Inflammatory macrophage treated with lipopolysaccharide for 1 hour (primary cell): ENCODE results near the gene BORCS6.
A peak's percentile ranks its signal among the peaks of the same experiment; 100 is the strongest.
"Not testable (repeated sequence)": the region's sequence is repeated elsewhere in the genome, so short reads cannot be mapped to it uniquely, and the experiment has no call there.

Experiments
- DNase-seq, 2 donors: peaks; one replicate each; pipeline ENCODE4 v3.0.0-alpha.2; 2020 to 2022

The BORCS6 gene

DNA sequence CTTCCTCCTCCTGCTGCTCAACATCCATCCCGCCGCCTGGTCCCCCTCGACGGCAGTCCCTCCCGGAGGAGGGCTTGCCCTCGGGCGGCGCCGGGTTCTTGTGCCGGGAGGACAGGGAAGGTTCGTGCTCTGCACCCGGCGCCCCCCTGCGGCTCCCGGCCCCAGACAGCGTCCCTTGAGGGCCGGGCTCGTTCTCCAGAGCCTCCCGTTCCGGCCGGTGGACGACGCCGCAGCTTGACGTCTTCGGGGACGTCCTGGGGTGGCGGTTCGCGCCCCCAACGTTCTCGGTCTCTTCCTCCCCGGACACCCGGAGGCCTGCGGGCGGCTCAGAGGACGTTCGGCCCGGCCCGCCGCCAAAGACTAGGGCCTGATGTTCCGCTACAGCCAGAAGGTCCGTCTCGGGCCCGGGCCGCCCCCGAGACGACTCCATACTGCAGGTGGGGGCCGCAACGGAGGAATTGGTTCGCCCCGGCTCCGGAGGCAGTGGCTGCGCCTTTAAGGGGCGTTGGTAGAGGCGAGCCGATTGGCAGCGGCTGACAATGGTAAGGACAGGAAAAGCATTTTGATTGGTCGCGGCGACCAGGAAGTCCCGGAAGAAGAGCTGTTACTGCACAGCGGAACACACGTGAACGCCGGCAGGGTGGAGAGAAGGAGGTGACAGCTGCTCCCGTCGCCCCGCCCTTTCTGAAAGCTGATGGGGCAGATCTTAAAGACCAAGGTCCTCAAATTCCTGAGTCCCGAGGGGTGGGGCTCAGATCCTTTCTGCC is at the start of gene BORCS6:
Gene BORCS6, minus strand, starts transcription at position 470 of the 767 bp plus-strand sequence. Its CDS starts 40 bp downstream, at position 430.
- DNase-seq: peak; percentile 94 to 98

DNA sequence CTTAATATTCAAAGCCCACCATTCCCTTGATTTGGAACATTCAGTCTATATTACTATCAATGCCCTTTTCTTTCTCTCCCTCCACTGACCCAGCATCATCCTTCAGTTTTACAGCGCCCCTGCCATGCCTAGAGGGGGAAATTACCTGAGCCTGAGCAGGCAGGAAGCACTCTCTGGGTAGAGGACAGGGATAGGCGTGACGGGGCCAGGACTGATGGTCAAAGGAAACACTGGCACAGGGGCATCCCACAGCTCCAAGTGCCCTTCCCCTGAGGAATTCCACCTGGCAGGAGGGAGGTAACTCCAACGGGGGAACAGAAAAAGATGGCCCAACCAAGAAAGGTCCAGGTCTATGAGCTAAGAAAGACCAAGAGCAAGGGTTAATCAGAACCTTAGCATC is 47.9 kb upstream of the BORCS6 start:
- no peak for DNase-seq

DNA sequence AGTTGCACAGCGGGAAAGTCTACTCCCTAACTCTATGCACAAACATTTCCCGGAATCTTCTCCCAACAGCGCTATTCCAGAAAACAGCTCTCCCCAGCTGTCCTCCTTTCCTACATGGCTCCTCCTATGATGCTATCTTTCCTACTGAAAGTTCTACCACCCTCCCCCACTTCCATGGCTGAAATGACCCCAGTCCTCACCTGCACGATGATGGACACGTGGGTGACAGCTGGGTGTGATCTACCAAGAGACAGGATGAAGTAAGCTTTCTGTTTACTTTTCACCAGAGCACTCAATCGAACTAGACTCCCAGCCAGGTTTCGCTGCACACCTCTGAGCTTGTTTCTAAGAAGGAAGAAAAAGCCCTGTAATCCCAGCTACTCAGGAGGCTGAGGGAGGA is 47.2 kb upstream of the BORCS6 start:
- DNase-seq: no peak

DNA sequence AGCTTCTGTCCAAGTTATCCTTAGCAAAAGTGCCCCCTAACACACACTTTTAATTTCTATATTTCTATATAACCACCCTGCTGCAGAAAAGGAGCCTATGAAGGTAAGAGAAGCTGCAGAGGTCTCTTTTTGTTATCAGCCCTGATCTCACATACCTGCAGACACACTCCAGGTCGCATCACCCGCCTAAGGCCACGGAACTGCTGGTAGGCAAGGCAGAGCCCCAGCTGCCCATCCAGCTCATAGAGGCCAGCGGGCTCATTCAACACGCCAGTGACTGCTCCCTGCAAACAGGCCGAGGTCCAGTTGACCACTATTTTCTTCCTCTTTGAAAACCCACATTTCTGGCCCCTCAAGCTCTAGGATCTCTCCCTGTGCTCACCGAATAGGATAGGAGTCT is 45.7 kb upstream of the BORCS6 start:
- no peak for DNase-seq

DNA sequence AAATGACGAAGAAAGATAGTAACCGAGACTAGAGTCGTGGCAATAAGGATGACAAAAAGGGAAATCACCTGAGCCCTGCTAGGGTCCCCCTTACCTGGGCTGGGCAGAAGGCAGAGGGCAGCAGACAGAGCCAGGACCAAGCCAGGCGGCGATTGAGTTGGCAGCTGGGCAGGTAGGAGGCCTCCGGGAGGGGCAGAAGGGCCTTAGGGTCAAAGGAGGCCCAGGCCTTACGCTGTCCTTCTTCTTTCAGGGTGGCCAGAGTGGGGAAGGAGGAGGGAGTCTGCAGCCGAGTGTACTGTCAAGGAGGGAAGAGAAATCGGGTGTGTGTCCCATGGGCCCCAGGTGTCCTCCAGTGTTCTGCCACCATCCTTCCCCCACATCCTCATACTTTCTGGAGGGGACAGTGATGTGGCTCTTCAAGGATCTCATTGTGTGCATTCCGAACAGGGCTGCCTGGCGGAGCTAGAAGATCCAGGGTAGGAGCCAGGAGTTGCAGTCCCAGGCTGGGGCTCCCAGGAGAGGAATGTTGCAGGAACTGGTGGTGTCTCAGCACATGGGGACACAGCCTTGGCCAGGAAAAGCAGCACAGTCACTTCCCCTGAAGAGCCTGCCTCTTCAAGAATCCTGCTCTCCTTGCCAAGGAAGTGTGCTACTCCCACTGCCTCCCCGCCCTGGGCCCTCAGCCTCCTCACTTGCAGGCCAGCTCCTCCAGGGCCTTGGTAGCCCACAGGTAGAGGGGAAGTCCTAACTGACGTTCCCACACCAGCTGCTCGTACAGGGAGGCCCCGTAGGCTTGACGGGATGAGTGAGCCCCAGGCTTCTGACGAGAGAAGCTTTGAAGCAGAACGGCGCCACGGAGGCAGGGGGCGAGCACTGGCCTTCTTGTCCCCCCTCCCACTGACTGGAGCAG is 44.6 kb upstream of the BORCS6 start:
- no peak for DNase-seq

DNA sequence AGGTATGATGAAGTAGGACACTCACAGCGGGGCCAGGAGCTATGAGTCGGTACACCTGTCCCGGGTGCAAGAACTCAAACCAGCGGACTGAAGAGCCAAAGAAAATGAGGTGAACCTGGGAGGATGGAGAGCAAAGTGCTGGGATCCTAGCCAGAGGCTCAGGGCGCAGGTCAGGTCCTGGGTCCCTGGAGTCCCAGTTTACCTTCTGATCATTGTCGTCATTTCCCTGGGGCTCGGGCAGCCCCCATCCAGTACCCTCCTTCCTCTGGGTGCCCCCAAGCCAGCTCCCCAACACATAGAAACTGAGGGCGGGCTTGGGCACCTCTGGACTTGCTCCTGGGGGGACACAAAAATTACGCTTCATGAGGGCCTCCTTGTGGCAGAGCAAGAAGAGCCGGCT is 41.7 kb upstream of the BORCS6 start:
- DNase-seq: no peak

DNA sequence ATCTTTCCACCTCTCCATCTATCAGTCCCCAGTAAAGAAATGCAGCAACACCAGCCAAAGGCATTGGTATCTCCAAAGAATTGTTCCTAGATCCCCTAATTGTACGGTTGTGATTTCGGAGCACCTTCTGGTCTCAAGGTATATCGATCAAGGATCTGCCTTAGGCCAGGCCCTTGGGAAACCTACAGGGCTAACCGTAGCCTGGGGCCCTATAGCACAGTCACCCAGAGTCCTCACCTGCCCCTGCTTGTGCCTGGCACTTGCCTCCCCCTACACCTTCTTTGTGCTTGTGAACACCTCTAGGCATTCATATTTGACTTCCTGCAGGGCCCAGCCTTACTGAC is 37.2 kb upstream of the BORCS6 start:
- no peak for DNase-seq

DNA sequence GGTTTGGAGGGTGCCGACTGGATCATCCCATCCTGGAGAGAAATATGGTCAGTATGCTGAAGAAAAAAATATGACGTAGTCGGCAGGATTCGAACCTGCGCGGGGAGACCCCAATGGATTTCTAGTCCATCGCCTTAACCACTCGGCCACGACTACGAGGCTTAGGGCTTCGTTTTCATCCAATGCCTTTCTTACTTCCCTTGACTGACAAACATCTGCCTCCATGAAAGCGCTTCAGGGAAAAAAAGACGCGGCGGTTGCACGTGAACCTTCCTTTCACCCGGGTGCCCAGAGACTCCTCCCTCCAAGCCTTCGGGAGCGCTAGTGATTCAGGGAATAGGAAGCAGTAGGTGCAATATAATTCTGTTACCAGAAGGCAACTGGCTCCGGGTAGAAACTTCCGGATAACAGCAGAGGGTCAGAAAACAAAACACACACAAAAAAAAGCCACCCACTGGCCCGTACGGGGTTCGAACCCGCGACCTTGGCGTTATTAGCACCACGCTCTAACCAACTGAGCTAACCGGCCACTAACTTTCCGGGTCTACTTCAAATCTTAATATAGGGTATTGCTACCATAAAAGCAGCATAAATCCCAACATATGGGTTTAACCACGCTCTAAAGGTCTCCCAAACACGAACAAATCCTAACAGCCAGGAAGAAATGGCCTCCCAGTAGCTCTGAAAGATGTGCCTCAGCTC is 36.7 kb upstream of the BORCS6 start:
- peak; percentile 77 to 89 for DNase-seq

DNA sequence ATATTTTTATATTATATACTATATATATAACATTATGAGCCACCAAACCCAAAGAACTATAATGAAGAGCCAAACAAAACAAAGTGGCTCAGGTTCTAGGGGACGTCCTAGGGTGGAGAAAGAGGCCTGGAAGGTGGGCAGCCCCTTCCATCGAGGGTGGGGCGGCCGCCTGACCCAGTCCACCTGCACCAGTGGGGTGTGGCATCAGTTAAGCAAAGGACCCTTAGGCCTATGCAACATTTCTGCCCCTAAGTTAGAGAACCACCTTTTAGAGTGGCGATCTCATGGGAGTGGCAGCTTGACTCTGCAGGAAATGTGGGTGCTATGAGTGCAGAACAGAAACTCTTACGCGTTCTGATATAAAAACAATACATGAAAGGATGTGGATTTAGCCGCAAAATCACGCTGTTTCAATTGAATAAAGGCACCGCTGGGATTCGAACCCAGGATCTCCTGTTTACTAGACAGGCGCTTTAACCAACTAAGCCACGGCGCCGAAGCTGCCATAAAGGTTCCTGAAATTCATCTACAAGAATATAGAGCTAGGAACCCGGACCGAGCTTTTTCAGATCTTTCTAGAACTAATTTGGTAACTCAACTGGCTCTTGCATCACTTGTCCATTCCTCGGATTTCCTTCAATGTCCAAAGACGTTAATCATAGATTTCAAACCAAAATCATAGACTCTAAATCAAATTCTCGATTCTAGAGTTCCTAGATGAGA is 36.0 kb upstream of the BORCS6 start:
- peak; percentile 65 to 88 for DNase-seq

DNA sequence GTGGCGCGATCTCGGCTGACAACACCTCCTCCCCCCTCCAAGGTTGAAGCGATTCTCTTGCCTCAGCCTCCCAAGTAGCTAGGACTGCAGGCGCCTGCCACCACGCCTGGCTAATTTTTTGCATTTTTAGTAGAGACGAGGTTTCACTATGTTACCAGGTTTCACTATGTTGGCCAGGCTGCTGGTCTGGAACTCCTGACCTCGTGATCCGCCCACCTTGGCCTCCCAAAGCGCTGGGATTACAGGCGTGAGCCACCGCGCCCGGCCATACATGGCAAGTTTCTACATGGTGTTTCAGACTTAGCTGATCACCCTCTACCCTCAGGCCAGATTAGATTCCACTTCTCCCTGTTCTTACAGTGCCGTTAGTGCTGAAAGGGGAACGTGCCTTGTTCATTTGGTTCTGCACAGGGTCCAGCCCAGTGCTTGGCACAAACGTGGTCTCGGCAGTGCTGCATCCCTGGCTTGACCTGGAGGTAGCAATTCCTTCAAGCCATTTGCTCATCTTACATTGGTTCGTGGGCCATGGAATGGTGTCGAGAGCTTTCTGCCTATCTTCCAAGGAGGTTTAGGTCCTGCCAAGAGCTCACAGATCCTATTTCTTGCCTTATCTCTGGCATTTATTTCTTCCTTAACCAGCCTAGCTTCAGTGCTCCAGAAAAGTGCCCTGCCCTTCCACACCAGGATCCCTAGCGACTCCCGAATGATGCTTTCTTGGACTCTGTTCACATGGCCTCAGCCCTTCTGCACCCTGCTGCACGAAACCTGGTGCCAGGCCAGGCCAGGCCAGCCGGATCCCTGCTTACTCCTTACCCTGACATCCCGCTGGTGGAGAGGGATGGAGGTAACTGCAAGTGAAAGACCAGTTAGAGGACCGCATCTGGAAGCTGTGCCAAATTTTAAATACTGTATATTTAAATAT is 35.2 kb upstream of the BORCS6 start:
- DNase-seq: no peak

DNA sequence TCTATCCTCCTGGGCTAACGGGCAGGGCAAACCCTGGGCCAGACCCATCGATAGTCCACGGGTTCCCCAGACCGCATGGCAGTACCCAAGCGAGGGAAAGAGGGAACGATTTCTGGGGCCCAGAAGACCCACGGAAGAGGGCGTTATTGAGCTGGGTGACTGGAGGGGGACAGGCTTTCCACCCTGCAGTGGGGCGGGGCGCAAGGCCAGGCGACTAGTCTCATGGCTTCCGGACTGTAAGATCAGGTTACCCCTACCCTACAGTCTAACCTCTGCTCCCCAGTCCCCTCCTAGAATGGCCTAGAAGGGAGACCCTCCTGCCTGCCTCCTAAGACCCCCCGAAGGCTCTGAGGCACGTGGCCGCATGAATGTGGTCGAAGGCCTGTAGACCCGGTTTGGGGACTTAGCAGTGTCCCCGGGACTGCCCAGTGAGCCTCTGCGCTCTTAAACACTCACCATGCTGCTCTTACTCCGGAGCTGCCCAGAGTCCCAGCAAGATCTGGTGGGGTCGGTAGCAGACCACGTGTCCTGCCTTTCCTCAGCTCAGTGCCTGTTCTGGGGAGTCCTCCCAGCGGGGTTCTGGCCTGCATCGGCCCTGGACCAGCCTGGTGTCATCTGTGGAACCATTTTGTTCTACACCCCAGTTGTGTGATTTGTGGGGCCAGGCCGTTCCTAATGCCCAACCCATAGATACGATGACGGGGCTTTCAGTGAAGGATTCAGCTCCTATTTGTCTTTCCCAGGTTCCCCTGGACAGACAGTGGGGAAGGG is 33.6 kb upstream of the BORCS6 start:
- DNase-seq: peak; percentile 42 to 47

DNA sequence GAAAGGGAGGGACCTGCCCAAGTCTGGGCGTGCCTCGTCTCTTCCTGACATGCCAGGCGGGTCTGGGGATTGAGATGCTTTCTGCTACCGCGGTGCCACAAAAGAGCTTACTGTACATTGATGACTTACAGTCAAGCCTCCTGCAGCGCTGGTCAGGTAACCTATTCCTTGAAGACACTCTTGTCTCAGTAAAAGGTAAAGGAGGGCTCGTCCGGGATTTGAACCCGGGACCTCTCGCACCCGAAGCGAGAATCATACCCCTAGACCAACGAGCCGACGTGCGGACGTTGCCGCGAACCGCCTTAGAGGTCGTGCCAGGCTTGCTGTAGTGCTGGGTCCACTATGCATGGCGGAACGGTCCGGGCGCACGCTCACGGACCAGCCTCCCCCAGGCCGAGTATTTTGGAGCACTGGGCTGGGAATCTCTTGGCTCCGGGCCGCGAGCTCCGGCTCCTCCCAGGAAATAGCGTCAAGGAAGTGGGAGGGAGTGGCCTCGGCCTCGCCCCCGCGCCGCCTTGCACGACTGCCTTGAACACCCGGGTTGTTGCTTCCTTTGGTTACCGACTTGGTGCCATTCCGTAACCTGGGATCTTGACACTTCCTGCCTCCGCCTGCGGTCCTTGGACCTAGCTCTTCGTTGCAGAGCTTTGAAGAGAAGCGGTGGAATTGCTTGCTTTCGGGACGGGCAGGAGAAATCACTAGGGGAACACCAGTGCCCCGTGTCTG is 32.8 kb upstream of the BORCS6 start:
- peak; percentile 89 to 90 for DNase-seq

DNA sequence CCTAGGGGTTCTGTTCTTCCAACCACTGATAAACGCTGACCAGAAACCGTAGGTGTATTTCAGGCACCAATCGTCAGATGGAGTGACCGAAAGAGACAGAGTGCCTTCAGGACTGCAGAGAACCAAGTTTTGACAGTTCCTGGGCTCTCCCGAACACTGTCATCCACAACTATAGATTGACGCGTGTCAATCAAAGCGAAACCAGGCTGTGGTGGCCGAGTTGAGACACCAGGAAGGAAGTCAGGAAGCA is 32.3 kb upstream of the BORCS6 start:
- peak; percentile 73 to 83 for DNase-seq

DNA sequence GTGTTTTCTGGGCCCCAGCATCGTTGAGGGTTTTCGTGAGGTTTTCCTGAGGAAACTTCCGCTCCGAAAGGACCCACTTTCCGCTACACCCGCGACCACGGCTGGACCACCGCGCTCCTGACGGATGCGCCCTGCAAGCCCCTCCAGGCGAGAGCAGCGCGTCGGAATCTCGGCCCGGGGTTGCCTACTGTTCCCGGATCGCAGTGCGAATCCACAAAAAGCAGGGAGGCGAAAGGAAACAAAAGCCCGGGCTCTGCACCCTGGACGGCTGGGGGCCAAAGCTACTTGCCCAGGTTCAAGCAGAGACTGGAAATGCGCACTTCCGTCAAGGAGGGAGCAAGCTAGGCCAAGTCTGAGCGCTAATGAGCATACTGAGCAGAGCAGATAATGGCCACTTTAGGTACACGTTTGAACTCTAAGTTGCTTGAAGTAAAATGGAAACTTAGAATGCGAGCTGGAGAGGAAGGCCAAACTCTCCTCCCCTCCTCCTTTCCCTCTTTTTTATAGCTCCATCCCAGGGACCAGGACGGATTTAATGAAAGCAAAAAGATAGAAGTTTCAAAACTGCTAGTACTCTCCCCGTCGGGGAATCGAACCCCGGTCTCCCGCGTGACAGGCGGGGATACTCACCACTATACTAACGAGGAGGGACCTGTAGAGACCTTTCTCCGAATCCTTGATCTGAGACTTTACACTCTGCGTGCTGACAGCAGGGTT is 31.8 kb upstream of the BORCS6 start:
- peak; percentile 81 to 96 for DNase-seq

DNA sequence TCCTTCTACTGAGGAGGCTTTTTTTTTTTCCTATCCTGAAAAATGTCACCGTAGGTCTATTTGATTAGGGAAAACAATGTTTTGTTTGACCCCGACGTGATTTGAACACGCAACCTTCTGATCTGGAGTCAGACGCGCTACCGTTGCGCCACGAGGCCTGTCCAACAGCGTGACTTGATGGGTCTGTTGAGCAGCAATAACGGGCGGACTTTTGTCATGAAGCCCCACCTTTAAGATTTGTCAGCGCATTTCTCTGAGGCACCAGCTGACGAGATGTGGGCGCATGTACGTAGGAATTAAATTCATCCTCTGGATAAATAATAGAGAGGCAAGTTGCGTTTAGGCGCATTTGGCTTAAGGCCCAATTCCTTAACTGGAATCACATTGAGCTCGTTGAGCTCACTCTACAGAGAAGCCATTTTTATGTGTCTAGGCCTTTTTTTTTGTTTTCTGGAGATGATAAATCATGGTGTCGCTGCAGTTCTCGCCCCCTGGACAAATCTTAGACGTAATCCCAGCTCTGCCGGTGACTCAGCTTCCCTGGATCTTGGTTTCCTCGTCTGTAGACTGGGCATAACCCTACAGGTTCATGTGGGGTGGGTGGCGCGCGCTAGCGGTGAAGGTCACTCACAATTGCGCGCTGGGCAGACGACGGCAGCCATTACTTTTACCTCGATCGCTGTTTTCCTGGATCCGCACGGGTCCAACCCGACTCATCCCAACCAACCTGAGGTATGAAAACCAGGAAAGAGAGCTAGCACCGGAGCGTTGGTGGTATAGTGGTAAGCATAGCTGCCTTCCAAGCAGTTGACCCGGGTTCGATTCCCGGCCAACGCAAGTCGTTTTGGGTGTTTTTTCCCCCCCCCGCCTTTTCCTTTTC is 31.0 kb upstream of the BORCS6 start:
- DNase-seq: peak; percentile 88 to 97

DNA sequence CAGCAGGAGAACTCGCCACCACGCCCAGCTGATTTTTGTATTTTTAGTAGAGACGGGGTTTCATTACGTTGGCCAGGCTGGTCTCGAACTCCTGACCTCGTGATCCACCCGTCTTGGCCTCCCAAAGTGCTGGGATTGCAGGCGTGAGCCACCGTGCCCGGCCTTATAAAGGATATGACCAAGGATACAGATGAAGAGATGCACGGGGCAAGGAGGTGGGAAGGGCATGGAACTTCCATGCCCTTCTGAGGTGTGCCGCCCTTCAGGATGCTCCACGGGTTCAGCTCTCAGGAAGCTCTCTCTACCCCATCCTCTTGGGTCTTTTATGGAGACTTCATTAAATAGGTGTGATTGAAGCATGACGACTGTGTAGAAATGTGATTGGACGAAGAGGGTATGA is 24.0 kb upstream of the BORCS6 start:
- DNase-seq: not testable (repeated sequence)

DNA sequence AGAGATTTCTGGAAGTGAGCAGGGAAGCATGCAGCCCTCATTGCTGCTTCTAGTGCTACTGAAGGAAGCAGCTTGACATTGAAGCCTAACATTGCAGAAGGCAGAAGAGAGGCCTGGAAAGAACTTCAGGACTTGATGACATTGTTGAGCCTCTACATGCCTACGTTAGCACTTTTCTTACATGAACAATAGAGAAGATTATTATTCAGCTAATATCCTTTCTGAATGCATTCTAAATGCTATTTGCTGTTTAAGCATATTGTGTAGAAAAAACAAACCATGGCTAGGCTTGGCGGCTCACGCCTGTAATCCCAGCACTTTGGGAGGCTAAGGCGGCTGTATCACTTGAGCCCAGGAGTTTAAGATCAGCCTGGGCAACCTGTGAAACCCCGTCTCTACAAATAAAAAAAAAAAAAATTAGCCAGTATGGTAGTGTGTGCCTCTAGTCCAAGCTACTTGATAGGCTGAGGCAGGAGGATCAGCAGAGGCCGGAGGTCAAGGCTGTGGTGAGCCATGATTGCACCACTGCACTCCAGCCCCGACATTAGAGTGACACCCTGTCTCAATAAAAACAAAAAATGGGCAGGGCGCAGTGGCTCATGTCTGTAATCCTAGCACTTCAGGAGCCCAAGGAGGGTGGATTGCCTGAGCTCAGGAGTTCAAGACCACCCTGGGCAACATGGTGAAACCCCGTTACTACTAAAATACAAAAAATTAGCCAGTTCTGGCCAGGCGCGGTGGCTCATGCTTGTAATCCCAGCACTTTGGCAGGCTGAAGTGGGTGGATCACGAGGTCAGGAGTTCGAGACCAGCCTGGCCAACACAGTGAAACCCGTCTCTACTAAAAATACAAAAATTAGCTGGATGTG is 22.6 kb upstream of the BORCS6 start:
- no peak for DNase-seq
